ENCODE measurements around the gene GPRIN3.

GPRIN3 gene

DNA sequence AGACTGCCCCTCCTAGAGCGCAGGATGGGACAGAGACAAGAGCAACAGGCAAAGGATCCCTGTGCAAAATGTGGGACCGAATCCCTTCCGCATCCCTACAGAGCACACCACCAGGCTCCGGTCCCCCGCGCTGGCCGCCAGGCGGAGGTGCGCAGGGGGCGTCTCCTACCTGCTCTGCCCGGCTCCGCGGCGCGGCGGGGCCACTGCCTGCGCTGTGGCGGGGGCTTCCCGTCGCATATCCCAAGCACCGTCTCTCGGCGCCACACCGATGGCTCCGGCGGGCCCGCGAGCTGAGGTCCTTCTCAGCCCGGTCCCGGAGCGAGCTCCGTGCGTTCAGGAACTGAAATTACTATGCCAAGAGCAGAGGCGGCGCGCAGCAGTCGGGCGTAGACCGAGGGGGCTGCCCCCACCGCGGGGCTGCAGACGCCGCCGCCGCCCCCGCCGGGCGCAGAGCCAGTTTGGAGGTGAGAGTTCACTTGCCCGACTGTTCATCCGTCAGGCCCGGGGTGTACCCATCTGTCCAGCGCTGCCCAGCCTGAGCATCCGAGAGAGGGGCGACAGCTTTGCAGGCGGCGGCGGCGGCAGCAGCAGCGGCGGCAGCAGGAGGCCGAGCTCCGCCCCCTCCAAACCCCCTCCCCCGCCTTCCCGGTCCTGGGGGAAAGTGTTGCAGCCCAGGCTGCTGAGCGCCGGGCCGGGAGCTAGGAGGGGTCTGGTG is at the start of gene GPRIN3:
TSS of gene GPRIN3 (minus strand) at position 355 of the 715 bp plus-strand sequence. CDS start 57,690 bp downstream, outside the sequence.
- peak; percentile 46 to 68 for DNase-seq (ENCODE audit: low read depth in 2 of 2)

DNA sequence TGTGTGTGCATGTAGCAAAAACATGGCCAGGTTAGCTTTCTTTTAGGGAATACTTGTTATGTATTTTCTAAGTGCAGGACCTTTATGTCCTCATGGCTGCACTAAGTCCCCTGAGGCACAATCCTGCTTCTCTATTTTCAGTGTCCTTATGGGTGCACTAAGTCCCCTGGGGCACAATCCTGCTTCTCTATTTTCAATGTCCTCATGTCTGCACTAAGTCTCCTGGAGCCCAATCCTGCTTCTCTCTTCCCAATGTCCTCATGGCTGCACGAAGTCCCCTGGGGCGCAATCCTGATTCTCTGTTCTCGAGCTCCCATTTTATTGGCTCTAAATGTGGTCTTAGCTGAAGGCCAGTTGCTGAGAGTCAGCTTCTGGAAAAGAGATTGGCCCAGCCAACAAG is 49.7 kb upstream of the GPRIN3 start:
- no peak for DNase-seq (ENCODE audit: low read depth in 2 of 2)

DNA sequence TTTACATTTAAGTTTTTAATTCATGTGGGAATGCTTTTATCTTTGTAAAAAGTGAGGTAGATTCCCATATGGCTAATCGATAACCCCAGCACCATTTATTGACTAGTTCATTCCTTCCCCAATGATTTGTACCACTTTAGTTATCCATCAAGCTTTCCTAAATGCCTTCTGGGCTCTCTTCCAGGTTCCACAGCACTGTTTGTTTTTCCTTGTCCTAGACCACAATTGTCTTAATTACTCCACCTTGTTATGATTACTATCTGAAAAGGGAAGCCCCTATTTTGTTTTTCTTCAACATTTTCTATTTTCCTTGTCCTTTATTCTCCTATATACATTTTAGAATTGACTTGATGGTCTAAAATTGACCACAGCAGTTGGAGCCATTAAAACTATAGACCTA is 48.5 kb upstream of the GPRIN3 start:
- no peak for DNase-seq (ENCODE audit: low read depth in 2 of 2)

DNA sequence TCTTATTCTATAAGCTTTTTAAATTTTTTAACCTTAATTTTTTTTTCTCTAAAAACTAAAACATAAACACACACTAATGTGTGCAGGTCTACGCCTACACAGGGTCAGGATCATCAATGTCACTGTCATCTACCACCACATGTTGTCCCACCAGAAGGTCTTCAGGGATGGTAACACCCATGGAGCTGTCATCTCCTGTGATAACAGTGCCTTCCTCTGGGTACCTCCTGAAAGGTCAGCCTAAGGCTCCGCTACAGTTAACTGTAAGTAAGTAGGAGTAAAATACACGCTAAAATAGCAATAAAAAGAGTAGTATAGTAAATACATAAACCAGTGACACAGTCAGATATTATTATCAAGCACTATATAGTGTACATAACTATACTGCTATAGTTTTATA is 45.9 kb upstream of the GPRIN3 start:
- DNase-seq (ENCODE audit: low read depth in 2 of 2) = no peak

DNA sequence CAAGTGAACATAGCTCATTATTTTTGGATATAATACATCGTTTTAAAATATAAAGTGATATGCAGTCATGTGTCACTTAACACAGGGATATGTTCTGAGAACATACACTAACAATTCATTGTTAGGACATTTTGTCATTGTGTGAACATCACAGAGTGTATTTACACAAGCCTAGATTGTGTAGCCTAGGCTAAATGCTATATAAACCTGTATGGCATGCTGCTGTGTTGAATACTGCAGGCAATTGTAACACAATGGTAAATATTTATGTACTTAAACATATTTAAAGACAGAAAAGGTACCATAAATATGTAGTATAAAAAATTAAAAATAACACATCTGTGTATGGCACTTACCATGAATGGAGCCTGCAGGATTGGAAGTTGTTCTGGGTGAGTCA is 44.9 kb upstream of the GPRIN3 start:
- no peak for DNase-seq (ENCODE audit: low read depth in 2 of 2)

DNA sequence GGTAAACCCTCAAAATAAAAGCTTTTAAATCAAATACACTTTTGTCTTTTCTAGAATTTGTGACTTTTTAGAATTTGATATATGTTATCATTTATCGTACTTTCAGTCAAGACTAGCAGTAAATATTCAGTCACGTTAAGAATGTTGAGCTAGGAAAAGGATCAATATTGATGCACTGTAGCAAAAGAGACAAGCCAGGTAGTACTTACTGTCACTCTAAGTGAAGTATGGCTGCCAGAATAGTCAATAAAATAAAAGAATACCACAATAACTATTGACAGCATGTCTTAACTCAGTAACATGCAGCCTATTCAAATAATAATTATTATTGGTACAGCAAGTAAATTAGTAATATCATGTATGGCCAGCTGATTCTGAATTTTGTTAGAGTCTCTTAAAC is 43.6 kb upstream of the GPRIN3 start:
- DNase-seq (ENCODE audit: low read depth in 2 of 2) = no peak

DNA sequence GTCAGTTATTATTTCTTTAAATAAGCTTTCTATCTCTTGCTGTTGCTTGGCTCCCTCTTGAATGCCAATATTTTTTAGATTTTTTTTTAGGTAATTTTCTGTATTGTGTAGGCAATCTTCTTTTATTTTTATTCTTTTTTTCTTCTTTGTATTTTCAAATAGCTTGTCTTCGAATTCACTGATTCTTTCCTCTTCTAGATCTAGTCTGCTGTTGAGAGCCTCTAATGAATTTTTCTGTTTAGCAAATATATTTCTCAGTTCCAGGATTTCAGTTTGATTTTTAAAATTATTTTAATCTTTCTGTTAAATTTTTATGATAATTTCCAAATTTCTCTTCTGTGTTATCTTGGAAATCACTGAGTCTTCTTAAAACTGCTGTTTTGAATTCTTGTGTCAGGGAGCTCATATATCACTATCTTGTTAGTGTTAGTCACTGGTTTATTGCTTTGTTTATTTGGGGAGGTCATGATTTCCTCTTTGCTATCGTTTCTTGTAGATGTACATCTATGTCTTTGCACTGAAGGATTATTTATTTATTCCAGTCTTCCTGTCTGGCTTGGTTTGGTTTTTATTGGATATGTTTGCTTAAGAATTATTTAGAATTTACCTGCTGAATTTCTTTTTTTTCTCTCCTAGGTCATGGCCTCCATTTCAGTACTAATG is 39.9 kb upstream of the GPRIN3 start:
- DNase-seq (ENCODE audit: low read depth in 2 of 2) = no peak

DNA sequence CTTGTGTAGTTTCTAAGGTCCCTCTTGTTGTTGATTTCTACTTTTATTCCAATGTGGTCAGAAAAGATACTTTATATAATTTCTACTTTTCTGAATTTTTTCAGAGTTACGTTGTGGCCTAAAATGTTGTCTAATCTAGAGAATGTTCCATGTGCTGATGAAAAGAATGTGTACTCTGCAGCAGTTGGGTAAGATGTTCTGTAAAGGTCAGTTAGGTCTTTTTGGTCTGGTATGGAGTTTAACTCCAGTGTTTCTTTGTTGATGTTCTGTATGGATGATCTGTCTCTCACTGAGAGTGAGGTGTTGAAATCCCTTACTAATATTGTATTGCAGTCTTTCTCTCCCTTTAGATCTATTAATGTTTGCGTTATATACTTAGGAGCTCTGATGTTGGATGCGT is 37.0 kb upstream of the GPRIN3 start:
- no peak for DNase-seq (ENCODE audit: low read depth in 2 of 2)

DNA sequence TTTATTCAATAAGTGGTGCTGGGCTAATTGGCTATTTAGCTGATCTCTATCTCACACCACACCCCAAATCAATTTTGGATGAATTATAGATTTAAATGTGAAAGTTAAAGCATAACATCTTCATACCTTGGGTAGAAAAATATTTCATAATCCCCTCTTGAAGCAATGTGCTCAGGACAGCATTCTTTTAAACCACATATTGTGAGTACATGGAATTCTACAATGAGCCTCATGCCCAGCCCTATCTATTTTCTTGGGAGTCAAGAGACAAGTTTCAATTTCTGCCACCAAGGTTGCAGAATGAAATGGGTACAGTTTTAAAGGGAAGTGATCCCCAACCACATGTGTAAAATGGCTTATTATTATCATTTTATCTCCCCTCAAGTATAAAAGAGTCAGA is 30.6 kb upstream of the GPRIN3 start:
- DNase-seq (ENCODE audit: low read depth in 2 of 2) = no peak

DNA sequence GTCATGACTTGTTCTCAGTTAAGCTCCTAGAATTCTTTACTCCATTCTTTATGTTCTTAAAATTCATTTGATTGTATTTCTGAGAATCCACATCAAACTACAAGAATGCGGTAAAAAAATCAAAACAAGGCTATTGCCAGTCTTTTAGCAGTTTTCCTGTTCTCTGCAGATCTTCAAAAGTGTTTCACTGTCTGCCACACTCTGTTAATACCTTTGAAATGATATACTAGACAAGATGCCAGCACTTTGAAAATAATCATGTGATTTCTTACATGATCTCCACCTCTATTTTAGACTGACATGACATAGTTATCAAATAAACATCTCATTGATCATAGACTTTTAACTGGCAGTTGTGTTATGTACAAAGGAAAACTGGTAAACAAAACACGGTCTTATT is 30.1 kb upstream of the GPRIN3 start:
- DNase-seq (ENCODE audit: low read depth in 2 of 2) = no peak

DNA sequence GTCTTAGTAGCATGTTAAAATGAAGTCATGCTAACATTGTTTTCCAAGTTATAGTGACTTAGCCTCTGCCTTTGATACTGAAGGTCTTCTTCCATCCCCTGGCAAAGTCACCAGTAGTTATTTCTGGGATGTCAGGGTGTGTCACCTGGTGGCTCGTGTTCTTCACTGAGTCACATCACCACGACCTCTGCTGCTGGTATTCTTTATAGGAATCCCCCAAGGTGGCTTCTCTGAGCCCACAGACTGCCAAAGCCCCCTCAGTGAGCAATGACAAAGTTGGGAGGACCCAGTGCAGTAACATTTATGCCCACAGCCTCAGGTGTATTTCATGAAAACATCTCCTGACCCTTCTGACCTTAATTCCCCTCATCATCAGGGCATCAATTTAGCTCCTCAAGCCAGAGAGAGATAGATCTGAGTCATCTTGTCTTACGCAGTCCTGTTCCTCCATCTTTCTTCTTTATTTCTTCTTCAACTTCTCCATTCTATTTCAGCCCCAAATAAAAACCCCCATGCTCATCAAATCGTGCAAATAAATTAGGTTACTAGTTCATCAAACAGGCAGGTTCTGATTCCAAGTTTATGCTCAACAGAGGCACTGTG is 29.3 kb upstream of the GPRIN3 start:
- DNase-seq (ENCODE audit: low read depth in 2 of 2) = no peak

DNA sequence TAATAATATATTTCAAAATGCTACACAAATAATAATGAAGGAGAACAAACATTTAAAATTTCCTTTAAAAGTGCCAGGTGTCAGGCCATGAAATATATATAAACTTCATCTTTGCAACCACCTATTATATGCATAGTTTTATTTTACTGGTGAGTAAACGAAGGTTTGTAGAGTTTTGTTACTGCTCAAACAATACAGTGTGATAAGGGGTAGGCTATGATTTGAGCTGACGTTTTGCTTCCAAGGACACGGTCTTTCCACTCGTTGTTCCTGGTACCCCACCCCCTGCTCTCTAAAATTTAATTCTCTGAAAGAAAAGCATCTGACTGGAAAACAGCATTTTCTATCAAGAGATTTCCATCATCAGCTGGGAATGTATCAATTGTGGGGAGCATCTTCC is 27.2 kb upstream of the GPRIN3 start:
- DNase-seq (ENCODE audit: low read depth in 2 of 2) = no peak

DNA sequence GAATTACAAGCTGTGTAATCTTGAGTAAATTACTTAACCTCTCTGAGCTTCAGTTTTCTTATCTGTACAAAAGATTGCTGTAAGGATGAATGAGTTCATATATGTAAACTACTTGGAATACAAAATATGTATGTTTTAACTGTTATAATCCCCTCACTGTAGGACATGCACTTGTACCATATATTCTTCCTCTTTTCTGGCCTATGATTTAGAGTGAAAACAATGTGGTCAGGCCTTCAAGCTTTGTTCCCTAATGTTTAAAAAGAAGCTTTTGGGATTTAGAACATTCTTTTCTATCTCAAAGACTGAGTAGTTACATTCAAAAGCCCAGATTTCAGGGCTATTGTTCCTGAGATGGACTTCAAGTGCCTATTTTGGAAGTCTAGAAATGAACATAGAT is 26.7 kb upstream of the GPRIN3 start:
- DNase-seq (ENCODE audit: low read depth in 2 of 2) = no peak

DNA sequence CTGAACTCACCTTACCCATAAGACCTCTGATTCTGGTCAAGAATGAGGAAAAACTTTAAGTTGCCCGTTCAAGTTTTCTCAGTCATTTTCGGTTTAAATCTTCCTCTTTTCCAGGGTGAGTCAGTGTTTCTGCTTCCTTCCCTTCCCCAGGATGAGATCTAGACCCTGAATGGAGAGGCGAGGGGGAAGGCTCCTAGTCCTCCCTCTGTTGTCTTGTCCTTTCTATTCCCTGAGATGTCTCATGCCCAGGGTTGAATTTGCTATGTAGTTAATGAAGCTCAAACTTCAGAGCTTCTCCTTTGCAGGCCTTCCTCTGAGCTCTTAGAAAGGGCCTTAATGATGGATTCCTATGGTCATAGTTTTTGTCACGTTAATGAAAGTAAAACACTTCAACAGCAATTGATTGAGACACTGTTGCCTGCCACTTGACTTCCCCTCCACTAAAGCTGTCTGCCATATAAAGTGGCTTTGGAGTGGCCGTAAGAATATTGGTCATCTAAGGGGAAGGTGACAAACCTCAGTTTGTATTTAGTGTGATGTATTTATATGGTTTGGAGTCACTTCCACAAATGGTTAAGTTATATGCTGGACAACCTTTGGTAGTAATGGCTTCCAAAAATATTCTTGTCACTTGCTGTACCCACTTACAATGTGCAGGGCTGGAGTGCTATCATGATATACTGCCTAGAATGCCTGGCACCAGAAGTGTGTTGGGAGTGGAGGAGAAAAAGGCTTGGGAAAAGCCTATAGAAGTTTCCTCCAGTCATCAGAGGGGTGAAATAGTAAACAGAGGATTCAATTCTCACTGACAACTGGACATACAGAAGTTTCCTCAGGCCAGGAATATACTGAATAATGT is 24.3 kb upstream of the GPRIN3 start:
- DNase-seq (ENCODE audit: low read depth in 2 of 2) = no peak

DNA sequence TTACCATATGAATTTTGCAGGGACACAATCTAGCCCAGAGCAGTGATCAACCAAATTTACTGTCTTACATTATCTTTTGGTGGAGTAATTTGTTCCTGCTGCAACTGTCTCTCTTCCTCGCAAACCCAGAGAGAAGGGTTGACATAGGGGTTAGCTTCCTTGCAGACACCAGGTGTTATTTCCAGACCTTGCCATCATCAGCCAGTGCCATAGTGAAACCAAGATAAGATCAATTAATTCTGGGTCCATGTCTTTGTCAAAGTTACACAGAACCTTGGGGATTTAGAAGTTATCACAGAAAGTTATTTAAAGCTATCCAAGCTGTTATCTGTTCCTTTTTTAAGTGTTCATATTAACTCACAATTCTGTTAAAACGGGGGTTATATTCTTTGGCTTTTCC is 23.6 kb upstream of the GPRIN3 start:
- no peak for DNase-seq (ENCODE audit: low read depth in 2 of 2)

DNA sequence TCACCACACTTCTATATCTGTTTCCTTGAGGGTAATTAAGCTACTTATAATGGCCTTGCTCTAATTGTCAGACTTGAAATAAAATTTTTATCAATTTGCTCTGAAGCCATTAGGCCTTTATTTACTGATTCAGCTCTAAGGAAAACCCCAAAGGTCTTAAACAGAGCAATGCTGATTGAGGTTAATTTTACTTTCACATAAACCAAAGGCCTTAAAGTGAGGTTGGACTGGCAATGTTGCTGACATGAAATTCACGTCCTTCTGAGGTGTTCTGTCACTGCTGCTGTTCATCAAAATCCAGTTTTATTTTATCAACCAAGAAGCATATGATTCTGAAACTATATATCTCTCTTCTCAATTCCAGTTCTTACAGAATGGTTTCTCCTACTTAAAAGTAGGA is 21.7 kb upstream of the GPRIN3 start:
- DNase-seq (ENCODE audit: low read depth in 2 of 2) = no peak

DNA sequence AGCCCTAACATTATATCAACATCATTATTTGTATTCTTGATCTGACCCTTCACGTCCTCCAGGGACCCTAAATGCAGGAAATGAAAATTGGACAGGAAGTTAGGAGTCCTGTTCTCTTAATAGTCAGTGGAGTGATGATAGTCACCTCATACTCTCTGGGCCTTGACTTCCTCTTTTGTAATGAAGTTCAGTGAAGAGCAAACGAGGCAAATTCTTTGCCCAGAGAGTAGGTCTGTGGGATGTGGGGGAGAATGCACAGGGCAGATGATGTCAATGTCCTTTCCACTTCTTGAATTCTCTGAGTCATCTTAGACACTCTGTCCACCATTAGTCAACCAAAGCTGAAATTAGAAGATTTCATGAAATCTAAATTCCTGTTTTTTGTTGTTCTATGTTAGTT is 17.1 kb upstream of the GPRIN3 start:
- DNase-seq (ENCODE audit: low read depth in 2 of 2) = no peak

DNA sequence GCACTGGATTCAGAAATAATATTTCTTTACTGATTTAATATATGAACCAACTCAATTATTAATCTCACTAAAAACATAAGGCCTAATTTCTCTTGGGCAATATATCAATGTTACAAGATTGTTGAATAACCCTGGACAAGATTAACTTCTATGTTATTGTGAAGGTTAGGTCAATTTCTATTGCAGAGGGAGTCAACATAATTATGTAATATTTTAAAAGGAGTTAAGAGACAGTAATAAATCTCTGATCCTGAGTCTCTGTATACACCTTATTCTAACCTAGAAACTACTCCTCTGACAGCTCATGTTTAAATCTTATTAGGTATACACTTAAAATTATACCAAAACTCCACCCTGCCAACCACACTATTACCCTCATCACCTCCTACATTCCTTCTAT is 15.1 kb upstream of the GPRIN3 start:
- DNase-seq (ENCODE audit: low read depth in 2 of 2) = no peak

DNA sequence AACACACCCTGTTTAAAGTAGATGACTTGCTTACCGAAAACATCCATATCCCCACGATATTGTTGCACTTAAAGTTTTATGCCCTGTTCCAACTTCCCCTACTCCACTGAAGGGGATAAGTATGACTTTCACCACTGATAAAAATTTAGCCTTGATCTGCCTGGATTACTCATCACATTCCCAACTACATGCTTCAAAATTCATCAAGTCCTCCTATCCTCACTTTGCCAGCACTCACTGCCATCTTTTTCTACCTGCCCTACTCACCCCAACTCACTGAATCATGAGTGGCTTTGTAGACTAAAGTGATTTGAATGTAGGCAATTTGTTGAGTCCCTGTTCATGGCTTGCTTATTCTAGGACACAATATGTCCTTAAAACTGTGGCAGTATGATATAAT is 12.2 kb upstream of the GPRIN3 start:
- no peak for DNase-seq (ENCODE audit: low read depth in 2 of 2)

DNA sequence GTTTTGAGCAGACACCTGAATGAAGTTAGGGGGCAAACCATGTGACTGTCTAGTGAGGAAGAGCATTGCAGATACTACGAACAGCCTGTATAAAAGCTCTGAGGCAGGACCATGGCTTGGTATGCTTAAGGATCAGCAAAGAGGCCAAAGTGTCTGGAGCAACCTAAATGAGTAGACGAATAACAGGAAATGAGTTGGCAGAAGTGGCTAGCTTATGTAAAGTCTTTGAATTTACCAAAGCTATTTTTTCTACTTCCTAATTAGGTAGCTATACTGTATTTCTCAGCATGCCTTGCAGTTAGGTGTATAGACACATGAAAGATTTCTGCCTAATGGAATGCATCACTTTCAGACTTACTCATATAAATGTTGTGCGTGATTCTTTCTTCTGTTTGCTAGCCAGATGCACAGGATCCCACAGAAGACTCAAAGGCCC is 9.3 kb upstream of the GPRIN3 start:
- no peak for DNase-seq (ENCODE audit: low read depth in 2 of 2)

DNA sequence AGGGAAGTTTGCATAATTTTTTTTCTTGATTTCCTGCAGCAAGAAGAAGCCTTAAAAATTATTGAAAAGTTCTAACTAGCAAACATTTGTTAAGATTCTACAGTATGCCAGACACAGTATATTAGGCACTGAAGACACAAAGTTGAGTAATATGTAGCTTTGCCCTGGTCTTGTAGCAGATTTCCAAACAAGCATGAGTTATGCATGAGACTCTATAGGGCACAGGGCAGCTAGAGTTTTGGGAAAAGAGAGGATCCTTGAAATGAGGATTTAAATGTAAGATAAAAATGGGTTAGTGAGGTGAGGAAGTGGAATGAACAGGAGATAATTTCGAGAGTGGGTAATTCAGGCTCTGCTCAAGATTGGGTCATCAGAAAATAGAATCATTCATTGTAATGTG is 8.6 kb upstream of the GPRIN3 start:
- no peak for DNase-seq (ENCODE audit: low read depth in 2 of 2)

DNA sequence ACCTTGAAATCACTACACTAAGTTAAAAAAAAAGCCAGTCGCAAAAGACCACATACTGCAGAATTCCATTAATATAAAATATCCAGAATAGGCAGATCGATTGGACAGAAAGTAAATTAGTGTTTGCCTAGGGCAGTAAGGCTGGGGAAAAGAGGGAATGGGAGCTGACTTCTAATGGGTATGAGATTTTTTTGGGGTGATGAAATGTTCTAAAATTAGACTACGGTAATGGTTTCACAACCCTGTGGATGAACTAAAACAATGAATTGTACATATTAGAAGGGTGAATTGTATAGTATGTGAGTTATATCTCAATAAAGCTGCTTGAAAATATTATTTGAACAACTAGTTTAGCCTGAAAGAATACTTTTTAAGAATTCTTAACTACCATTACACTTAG is 6.7 kb upstream of the GPRIN3 start:
- DNase-seq (ENCODE audit: low read depth in 2 of 2) = no peak
